ENCODE results near the gene DNAJC13. TPM values are rescaled to one million over a fixed set of nuclear protein-coding genes. Genes with fewer than 3 reads are reported as not detected.

DNAJC13 gene
- total RNA-seq, 1 experiment from 2014 or later: 28.8 TPM

- TF ChIP-seq EZH2phosphoT487 (IDR thresholded peaks at IDR 0.05; ENCODE audit: borderline replicate concordance) (no peak), EZH2 (IDR thresholded peaks at IDR 0.05) (no peak), SRF (IDR thresholded peaks at IDR 0.05; ENCODE audit: low read depth) (no peak), FOSL1 (IDR thresholded peaks at IDR 0.05; ENCODE audit: low read depth) (no peak), CEBPB (IDR thresholded peaks at IDR 0.05; ENCODE audit: low read depth) (no peak), EGR1 (IDR thresholded peaks at IDR 0.05; ENCODE audit: low read depth) (no peak), ZNF274 (IDR thresholded peaks at IDR 0.05; ENCODE audit: low read depth, low read length) (no peak)
Observed at GRCh38 chr3:132464066-132464465, 46.8 kb downstream of the DNAJC13 start (continued).

- no peaks in the 10 kb centered on the region for H3K9me2 ChIP-seq (ENCODE audit: insufficient read depth)
- ChIA-PET RAD21 (ENCODE audit: low non-redundant PET in 1 of 2, low total read pairs in 2 of 2, uncharacterized antibody in 2 of 2, unreplicated experiment in 2 of 2) (no interaction called here), CTCF (no interaction called here), POLR2A (no interaction called here)
- no peaks in the 10 kb centered on the region for H3K9me3 ChIP-seq (ENCODE audit: control insufficient read depth in 1 of 2, insufficient read depth in 1 of 2, low read depth in 1 of 2, low read length in 2 of 2)
- no peak overlapping the region for H3K9ac ChIP-seq (ENCODE audit: low read length)
- H3K4me2 ChIP-seq (ENCODE audit: low read length): no peak overlapping the region
- BruUV-seq (replicated peaks): no TSS peak
- ATAC-seq (no peak), DNase-seq (ENCODE audit: low read depth, low spot score) (no peak)
- H3K27me3 ChIP-seq (ENCODE audit: insufficient read depth, low read length): no peaks in the 10 kb centered on the region
- TF ChIP-seq MAX (IDR thresholded peaks at IDR 0.05) (no peak), YY1 (IDR thresholded peaks at IDR 0.05; ENCODE audit: extremely low read depth, insufficient replicate concordance, low read depth, low read length) (no peak), FOSL1 (IDR thresholded peaks at IDR 0.05; ENCODE audit: low read depth) (no peak), ZFX (IDR thresholded peaks at IDR 0.05) (no peak), ATF3 (IDR thresholded peaks at IDR 0.05) (no peak), EZH2 (IDR thresholded peaks at IDR 0.05) (no peak), REST (IDR thresholded peaks at IDR 0.05; ENCODE audit: low read depth) (no peak), EGR1 (IDR thresholded peaks at IDR 0.05; ENCODE audit: low read depth) (no peak), CTCF (IDR thresholded peaks at IDR 0.05 in 2 of 3, conservative IDR thresholded peaks at IDR 0.05 in 1 of 3; ENCODE audit: borderline replicate concordance in 1 of 3, insufficient read depth in 1 of 3, low read depth in 2 of 3, low read length in 2 of 3) (no peak), SRF (IDR thresholded peaks at IDR 0.05; ENCODE audit: low read depth) (no peak)
- no peak overlapping the region for H3K27ac ChIP-seq (ENCODE audit: low read depth, low read length)
- intact Hi-C loops (cut with micrococcal nuclease): no loop called here
- H3K36me3 ChIP-seq (ENCODE audit: control insufficient read depth in 1 of 2, insufficient read depth in 2 of 2, low read length in 2 of 2): peaks cover 0 to 2% of the 10 kb centered on the region in 2 experiments; a peak in 3 of 4 replicates
- H3K79me2 ChIP-seq (ENCODE audit: insufficient read depth, low read length): no peaks in the 10 kb centered on the region
- H4K20me1 ChIP-seq (ENCODE audit: insufficient read depth): no peaks in the 10 kb centered on the region
- H3K4me1 ChIP-seq (ENCODE audit: control insufficient read depth in 1 of 2, insufficient read depth in 2 of 2, low read length in 2 of 2): no peaks in the 10 kb centered on the region
- H3K4me3 ChIP-seq (replicated peaks in 1 of 2; ENCODE audit: low read depth in 1 of 2, low read length in 2 of 2): no peak overlapping the region
- H2AFZ ChIP-seq (ENCODE audit: low read depth, low read length, poor library complexity, severe bottlenecking): no peak overlapping the region
Observed at GRCh38 chr3:132469326-132469725, 52.0 kb downstream of the DNAJC13 start.
